Nephron progenitor cell (in vitro differentiated cells): Measurements from ENCODE around the gene OXT.
"Not testable (repeated sequence)": the region's sequence is repeated elsewhere in the genome, so short reads cannot be mapped to it uniquely, and the experiment has no call there.

Experiments used
- DNase-seq: peaks from one replicate; pipeline ENCODE4 v3.0.0; 2021
- H3K27ac Mint-ChIP-seq: 2 replicates; pipeline ENCODE4 v1.8.0; 2021; ENCODE audit warnings: mild to moderate bottlenecking, moderate library complexity, mixed read lengths
- H3K27me3 Mint-ChIP-seq: 2 replicates; pipeline ENCODE4 v1.8.0; 2021; ENCODE audit warnings: mild to moderate bottlenecking, low read depth, mixed read lengths; ENCODE audit not compliant: poor library complexity
- H3K36me3 Mint-ChIP-seq: 2 replicates; pipeline ENCODE4 v1.8.0; 2021; ENCODE audit warnings: low read depth, mixed read lengths
- H3K4me1 Mint-ChIP-seq: 2 replicates; pipeline ENCODE4 v1.8.0; 2021; ENCODE audit warnings: mixed read lengths
- H3K4me3 Mint-ChIP-seq: 2 replicates; pipeline ENCODE4 v1.8.0; 2021; ENCODE audit warnings: mild to moderate bottlenecking, moderate library complexity, mixed read lengths
- H3K9me3 Mint-ChIP-seq: 2 replicates; pipeline ENCODE4 v1.8.0; 2021; ENCODE audit warnings: mild to moderate bottlenecking, moderate library complexity, mixed read lengths
- CTCF ChIP-seq: fragments of 200-600 bp; sonication (generic); IDR thresholded peaks from 2 replicates; pipeline ENCODE4 v1.5.0; 2021; ENCODE audit warnings: antibody characterized with exemption

Gene OXT

GRCh38 chr20:3047486-3048419 lies 23.7 kb upstream of the OXT start:
- Mint-ChIP-seq H3K27ac (no peak overlapping the region), H3K36me3 (peaks cover 32% of the 10 kb centered on the region), H3K27me3 (no peaks in the 10 kb centered on the region), H3K9me3 (no peaks in the 10 kb centered on the region), H3K4me1 (peaks cover 35% of the 10 kb centered on the region), H3K4me3 (peak overlapping the region; percentile 92)
- DNase-seq = no peak
- TF ChIP-seq CTCF = no peak

GRCh38 chr20:3051385-3052019 lies 19.9 kb upstream of the OXT start:
- no peak for DNase-seq
- Mint-ChIP-seq H3K9me3 (no peaks in the 10 kb centered on the region), H3K4me1 (peaks cover 10% of the 10 kb centered on the region), H3K27me3 (peaks cover 4% of the 10 kb centered on the region), H3K4me3 (no peak overlapping the region), H3K36me3 (peaks cover 32% of the 10 kb centered on the region), H3K27ac (peak overlapping the region; percentile 81)
- TF ChIP-seq CTCF = no peak

GRCh38 chr20:3059489-3059888 lies 11.9 kb upstream of the OXT start:
- no peak overlapping the region for H3K27ac Mint-ChIP-seq
- H3K27me3 Mint-ChIP-seq = peaks cover 12% of the 10 kb centered on the region
- H3K4me1 Mint-ChIP-seq = no peaks in the 10 kb centered on the region
- H3K9me3 Mint-ChIP-seq = no peaks in the 10 kb centered on the region
- no peak overlapping the region for H3K4me3 Mint-ChIP-seq
- no peaks in the 10 kb centered on the region for H3K36me3 Mint-ChIP-seq
- DNase-seq = no peak
- TF ChIP-seq CTCF = no peak

GRCh38 chr20:3064119-3064518 lies 7.3 kb upstream of the OXT start:
- H3K27ac Mint-ChIP-seq, H3K36me3 Mint-ChIP-seq: not testable (repeated sequence)

GRCh38 chr20:3067139-3068014 lies 4.0 kb upstream of the OXT start:
- Mint-ChIP-seq H3K27me3 (peaks cover 73% of the 10 kb centered on the region), H3K9me3 (no peaks in the 10 kb centered on the region), H3K36me3 (no peaks in the 10 kb centered on the region), H3K4me1 (peaks cover 23% of the 10 kb centered on the region), H3K27ac (no peak overlapping the region), H3K4me3 (no peak overlapping the region)
- no peak for TF ChIP-seq CTCF
- no peak for DNase-seq

More at GRCh38 chr20:3064119-3064518, 7.3 kb upstream of the OXT start:
- H3K27me3 Mint-ChIP-seq = peaks cover 43% of the 10 kb centered on the region
- H3K4me3 Mint-ChIP-seq, DNase-seq, H3K9me3 Mint-ChIP-seq: not testable (repeated sequence)
- H3K4me1 Mint-ChIP-seq = peaks cover 16% of the 10 kb centered on the region

- H3K27ac Mint-ChIP-seq = no peak overlapping the region
- peaks cover 80% of the 10 kb centered on the region for H3K27me3 Mint-ChIP-seq
- H3K9me3 Mint-ChIP-seq = no peaks in the 10 kb centered on the region
- H3K36me3 Mint-ChIP-seq = no peaks in the 10 kb centered on the region
- no peak for DNase-seq
- no peak overlapping the region for H3K4me3 Mint-ChIP-seq
- peaks cover 30% of the 10 kb centered on the region for H3K4me1 Mint-ChIP-seq
- TF ChIP-seq CTCF = no peak
Observed at GRCh38 chr20:3068075-3068474, 3.3 kb upstream of the OXT start.
